Hematopoietic multipotent progenitor cell treated with erythropoietin and hydrocortisone succinate and interleukin-3 and kit ligand, for 8 days (in vitro differentiated cells): ENCODE data around the gene NEK8.
"Not testable (repeated sequence)": the region's sequence is repeated elsewhere in the genome, so short reads cannot be mapped to it uniquely, and the experiment has no call there.

ENCODE experiments used
- DNase-seq: peaks from one replicate; pipeline ENCODE4 v3.0.0-alpha.2; 2015

The NEK8 gene

DNA sequence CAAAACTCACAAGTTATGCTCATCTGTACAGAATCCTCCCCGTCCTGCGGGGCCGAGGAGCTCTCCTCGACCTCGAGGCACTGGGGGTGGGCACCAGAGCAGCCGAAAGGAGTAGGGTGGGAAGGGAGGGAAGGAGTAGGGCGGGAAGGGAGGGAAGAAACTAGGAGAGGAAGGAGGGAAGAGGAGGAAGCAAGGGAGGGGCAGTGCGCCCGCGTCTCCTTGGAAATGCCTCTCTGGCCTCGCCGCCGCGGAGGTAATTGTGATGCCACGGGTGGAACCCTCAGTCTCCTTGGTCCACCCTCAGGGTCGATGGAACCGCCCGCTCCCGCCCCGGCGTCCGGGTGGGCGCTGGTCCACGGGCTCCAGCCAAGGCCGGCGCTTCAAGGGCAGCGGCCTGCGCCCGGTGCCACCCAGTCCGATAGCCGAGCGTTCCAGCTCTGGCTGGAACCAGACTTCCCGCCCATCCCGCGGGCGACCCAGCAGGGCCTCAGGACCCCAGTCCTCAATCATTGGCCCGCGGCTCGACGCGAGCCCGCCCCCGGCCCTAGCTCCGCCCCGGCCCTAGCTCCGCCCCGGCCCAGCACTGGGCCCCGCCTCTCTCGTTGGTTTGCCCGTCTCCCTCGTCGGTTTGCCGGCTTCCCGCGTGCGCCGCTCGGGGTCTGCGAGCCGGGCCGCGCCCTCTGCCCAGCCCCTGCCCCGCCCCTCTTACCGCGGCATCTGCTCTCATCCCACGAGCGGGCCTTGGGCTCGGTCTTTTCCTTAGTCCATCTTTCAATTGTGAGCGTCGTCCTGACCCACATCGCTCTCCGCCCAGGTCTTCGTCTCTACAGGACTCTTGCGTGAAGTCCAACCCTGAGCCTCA, 17.5 kb upstream of the NEK8 start:
- DNase-seq, result peak; percentile 90

DNA sequence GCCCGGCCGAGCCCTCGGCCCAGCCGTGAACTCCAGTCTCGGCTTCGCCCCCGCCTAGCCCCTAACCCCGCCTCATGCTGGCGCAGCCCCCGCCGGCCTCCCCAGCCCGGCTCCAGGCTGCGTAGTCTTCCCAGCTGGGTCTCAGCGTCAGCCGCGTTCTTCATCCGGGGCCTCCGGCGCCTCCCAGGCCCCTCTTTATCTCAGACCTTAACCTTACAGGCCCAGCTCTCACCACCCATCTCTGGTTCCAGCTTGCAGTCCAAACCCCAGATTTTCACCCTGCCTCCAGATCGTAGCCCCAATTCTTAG, 16.9 kb upstream of the NEK8 start, which contains the start of gene PROCA1:
TSS of gene PROCA1 (minus strand) at position 166 of the 309 bp plus-strand sequence. CDS start 228 bp downstream, outside the sequence.
- peak; percentile 72 for DNase-seq

GRCh38 chr17:28712032-28712704, 16.4 kb upstream of the NEK8 start:
- DNase-seq, result peak; percentile 62

DNA sequence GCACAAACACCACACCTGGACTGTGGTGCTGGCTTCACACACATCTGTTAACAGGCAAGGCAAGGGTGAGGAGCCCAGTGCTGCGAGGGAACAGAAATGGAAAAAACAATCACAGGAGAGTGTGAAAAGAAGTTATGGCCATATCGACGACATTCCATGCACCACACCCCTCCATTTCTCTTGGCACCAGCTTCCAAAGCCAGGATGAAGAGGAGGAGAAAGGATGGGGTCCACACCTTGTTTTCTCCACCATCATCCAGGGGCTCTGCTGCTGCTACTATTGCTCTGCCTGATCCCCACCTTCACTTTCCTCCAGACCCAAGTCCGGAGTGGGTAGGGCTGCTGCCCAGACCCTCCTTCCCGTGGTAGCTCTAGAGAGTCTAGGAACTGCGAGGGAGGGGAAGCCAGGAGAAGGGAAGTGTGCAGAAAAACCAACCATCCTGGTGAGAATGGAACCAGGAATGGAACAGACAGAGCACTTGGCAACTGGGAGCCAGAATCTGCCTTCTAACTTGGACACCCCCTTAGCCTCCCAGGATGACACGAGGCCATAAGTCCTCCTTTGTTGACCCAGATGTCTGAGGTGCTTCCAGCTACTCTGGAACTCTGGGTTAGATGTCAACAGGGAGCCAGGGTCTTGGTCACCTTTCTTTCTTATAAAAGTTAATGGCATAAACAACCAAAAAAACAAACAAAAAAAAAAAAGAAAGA, 15.7 kb upstream of the NEK8 start:
- DNase-seq, result no peak

GRCh38 chr17:28714281-28714680, 14.3 kb upstream of the NEK8 start:
- DNase-seq, result no peak

DNA sequence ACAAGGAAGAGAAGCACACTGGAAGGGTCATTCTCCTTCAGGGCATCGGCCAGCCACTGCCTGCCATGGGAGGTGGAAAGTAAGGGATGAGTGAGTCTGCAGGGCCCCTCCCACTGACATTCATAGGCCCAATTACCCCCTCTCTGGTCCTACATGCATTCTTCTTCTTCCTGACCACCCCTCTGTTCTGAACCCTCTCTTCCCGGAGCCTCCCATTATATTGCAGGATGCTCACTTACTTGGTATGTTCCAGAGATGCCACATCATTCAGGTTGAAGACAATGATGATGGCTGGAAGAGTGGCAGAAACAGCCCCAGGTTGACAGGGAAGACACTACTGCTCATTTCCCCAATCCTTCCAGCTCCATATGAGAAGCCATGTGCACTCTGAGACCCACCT, 13.4 kb upstream of the NEK8 start:
- DNase-seq, result no peak

DNA sequence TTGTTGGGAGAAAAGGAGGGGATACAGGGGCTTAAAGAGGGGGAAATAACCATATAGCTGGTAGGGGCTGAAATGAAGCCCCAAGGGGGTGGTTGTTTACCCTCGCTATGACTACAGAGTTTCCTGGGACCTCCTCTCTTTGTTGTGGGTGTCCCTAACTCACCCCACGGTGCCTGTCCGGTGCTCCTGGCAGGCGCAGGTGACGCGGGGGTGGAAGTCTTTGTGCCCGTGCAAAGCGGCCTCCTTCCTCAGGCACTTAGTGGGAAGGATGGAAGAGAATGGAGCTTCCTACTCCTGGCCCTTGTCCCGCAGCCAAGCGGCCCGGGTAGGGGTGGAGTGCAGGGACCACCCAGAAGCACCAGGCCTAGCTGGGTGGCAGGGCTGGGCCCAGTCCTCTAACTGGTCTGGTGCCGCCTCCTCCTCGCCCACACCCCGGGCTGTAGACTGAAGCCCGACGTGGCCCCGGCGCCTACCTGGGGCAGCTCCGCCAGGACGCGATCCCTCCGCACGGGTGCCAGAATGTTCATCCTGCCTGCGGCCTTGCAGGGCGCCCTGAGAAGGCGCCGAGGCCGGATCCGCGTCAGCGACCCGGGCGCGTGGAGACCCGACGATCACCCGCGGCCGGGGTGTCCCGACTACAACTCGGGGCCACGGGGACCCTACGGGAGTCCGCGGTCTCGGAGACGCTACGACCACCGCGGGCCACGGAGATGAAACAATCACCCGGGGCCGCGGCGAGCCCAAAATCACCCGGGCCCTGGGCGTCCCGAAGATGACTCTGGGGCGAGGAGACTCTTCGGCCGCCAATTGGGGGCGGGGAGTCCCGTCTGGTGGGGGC, 11.6 kb upstream of the NEK8 start:
- DNase-seq, result no peak

DNA sequence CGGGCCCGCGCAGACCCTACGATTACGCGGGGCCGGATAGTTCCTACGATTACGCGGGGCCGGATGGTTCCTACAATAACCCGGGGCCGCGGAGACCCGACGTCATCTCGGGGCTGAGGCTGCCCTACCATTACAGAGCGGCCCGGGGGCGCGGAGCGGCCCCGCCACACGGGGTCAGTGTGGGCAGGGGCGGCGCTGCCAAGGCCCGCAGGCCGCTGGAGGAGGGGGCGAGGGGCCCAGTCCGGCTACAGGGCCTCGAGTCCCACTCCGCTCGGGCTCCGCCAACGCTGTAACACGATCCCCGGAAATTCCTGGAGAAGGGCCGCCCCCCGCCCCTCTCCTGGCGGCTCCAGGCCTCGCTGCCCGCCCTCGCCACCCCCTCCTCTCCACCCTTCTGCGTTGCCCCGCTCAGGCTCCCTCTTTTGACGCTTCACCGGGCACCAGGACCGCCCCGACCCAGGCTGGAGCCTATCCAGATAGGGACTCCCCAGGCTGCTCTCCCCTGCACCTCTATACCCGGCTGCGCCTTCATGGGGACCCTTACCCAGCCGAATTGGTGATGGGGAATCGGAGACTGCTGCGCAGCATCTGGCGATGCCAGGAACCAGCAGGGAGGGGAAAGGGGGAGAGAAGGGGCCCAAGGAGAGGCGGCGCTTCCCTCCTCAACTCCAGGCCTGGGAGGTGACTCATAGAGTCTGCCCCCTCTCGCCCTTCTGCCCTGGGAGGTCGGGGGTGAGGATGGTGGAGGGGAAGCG, 10.8 kb upstream of the NEK8 start, which contains the start of gene RAB34:
TSS of gene RAB34 (minus strand) at position 291 of the 755 bp plus-strand sequence. CDS start 602 bp downstream, outside the sequence.
- DNase-seq, result no peak

DNA sequence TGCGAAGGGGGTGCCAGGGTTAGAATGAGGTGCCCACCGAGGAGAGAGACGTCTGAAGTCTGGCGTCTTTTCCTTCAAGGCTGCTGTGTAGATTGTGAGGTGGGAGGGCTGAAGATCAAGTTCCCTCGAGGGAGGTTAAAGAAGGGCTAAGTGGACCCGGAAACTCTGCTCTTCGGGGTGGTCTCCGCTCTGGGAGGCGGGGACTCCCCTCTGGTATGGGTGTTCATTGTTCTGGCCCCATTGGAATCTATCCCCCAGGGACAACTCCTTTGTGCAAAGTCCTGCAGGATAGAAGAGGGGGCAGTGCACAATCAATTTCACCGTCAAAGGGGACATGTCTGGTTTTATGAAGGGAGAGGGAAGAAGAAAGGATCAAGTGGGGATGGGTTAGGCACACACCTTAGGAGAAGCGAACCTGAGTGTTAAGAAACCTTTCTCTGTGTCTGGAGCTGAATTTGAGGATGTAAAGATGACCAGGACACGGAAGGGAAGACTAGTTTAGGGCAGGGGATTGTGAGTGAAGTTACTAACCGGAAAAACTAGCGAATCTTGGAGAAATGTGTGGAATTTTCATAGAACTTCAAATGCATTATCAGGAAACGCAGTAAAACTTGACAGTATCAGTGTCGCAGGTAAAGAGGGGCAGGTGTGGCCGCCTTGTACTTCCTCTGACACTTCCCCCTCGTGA, 10.1 kb upstream of the NEK8 start:
- no peak for DNase-seq

DNA sequence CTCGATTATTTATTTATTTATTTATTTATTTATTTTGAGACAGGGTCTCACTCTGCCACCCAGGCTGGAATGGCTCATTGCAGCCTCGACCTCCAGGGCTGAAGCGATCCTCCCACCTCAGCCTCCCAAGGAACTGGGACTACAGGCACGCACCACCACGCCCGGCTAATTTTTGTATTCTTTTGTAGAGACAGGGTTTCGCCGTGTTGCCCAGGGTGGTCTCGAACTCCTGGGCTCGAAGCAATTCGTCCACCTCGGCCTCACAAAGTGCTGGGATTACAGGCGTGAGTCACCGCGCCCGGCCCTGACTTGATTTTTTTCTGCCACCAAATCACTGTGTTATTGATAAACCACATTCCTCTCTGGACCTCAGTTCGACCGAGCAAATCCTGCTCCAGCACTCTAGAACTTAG, 9.6 kb upstream of the NEK8 start:
- no peak for DNase-seq

- DNase-seq, result peak; percentile 59
These were observed 8.2 kb upstream of the NEK8 start for GRCh38 chr17:28720247-28720996.

DNA sequence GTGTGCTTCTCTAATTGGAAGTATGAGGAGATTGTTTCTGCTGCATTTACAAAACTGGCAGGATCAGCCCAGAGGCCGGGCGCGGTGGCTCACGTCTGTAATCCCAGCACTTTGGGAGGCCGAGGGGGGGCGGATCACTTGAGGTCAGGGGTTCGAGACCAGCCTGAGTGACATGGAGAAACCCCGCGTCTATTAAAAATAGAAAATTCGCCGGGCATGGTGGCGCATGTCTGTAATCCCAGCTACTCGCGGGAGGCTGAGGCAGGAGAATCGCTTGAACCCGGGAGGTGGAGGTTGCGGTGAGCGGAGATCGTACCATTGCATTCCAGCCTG, 7.6 kb upstream of the NEK8 start:
- not testable (repeated sequence) for DNase-seq

DNA sequence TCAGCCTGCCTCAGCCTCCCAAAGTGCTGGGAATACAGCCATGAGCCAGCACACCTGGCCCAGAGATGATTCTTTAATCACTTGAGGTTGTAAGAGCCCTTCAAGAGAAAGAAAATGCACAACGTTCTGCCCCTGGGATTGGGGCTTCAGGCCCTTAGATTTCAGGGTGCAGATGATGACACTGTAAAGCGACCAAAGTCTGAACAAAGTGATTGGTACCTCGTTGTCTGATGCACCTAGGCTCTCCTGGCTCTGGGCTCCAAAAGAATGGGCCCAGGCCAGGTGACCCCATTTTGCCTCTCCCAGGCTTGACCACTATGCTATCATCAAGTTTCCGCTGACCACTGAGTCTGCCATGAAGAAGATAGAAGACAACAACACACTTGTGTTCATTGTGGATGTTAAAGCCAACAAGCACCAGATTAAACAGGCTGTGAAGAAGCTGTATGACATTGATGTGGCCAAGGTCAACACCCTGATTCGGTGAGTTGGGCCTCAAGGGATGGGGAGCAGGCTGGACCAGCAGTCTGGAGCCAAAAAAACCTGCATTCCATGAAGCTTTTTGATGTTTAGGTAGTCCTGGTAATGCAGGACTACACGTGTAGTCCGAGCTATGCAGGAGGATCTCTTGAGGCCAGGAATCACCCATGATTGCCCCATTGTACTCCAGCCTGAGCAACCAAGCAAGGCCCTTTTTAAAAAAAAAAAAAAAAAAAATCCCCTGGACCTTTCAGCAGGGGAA, 6.0 kb upstream of the NEK8 start:
- no peak for DNase-seq

DNA sequence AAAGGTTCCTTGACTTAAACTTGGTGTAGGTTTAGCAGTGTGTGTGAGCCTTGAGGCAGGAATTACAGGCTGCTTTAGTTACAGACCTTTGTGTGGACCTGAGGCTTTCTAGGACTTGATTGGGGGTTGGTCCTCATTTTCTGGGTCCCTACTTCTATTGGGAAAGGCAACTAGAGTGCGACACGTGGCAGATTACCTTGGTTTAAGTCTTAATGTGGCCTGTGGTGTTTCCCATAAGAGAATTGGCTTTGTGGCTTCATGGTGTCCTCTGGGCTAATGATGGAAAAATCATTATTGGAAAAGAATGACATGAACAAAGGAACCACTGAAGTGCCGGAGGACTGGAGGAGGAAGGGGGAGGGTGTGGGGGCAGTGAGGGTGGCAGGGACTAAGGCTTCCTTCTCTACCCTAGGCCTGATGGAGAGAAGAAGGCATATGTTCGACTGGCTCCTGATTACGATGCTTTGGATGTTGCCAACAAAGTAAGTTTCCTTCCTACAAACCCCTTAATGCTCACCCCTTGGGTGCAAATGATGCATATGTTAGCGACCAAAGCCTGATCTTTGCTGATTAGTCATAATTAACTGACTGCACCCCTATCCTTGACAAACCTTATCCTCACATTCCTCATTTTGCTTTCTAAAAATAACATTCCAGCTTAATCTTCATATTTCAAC, 5.3 kb upstream of the NEK8 start:
- no peak for DNase-seq

GRCh38 chr17:28723836-28724499, 4.6 kb upstream of the NEK8 start:
- DNase-seq, result not testable (repeated sequence)

- DNase-seq, result peak; percentile 41
These were observed 4.0 kb upstream of the NEK8 start for GRCh38 chr17:28724500-28725165.

- DNase-seq, result peak; percentile 66
These were observed 3.4 kb upstream of the NEK8 start for GRCh38 chr17:28725166-28725659.
